ENCODE measurements around the gene NUCKS1. TPM values are rescaled to one million over a fixed set of nuclear protein-coding genes. Genes with fewer than 3 reads are reported as not detected.
A peak's percentile ranks its signal among the peaks of the same experiment; 100 is the strongest.

The NUCKS1 gene
- total RNA-seq, 1 experiment from 2014 or later = 401 TPM

GRCh38 chr1:205664399-205665017, 85.5 kb downstream of the NUCKS1 start:
- H3K9me3 Mint-ChIP-seq = no peaks in the 10 kb centered on the region
- CTCF ChIA-PET = interaction anchor here (1.8 to 19.1 kb wide), 2 partner anchors 46 to 73 kb away, joined by 5 to 468 read pairs; no protein-coding TSS in a partner anchor
- no peak for DNase-seq (ENCODE audit: low spot score)
- H3K27ac Mint-ChIP-seq = peak overlapping the region; percentile 60; the same call in 1 of the 2 replicates
- no peaks in the 10 kb centered on the region for H3K27me3 Mint-ChIP-seq (ENCODE audit: low read depth)
- peaks cover 4% of the 10 kb centered on the region; the same call in 1 of the 2 replicates for H3K36me3 Mint-ChIP-seq
- peaks cover 58% of the 10 kb centered on the region for H3K4me1 Mint-ChIP-seq
- TF ChIP-seq NR3C1 (CRISPR knock-in tag; conservative IDR thresholded peaks at IDR 0.05; ENCODE audit: low read depth) (no peak), ESRRA (CRISPR knock-in tag; IDR thresholded peaks at IDR 0.05; ENCODE audit: borderline replicate concordance) (no peak), AR (CRISPR knock-in tag; IDR thresholded peaks at IDR 0.05) (no peak), MYBL2 (CRISPR knock-in tag; IDR thresholded peaks at IDR 0.05) (no peak), TCF7 (CRISPR knock-in tag; IDR thresholded peaks at IDR 0.05; ENCODE audit: low read depth) (no peak)
- TF ChIP-seq, protein P1, sequence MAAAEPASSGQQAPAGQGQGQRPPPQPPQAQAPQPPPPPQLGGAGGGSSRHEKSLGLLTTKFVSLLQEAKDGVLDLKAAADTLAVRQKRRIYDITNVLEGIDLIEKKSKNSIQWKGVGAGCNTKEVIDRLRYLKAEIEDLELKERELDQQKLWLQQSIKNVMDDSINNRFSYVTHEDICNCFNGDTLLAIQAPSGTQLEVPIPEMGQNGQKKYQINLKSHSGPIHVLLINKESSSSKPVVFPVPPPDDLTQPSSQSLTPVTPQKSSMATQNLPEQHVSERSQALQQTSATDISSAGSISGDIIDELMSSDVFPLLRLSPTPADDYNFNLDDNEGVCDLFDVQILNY (CRISPR knock-in tag; IDR thresholded peaks at IDR 0.05) = no peak
- no peak overlapping the region for H3K4me3 Mint-ChIP-seq
- POLR2A ChIA-PET = no interaction called here
- ATAC-seq = no peak

- no peaks in the 10 kb centered on the region for H3K27me3 Mint-ChIP-seq (ENCODE audit: low read depth)
- no peaks in the 10 kb centered on the region for H3K9me3 Mint-ChIP-seq
- POLR2A ChIA-PET = no interaction called here
- no peak for ATAC-seq
- H3K4me3 Mint-ChIP-seq = no peak overlapping the region
- H3K4me1 Mint-ChIP-seq = peaks cover 51% of the 10 kb centered on the region
- DNase-seq (ENCODE audit: low spot score) = no peak
- H3K36me3 Mint-ChIP-seq = peaks cover 4% of the 10 kb centered on the region; the same call in 1 of the 2 replicates
- TF ChIP-seq, protein P2, sequence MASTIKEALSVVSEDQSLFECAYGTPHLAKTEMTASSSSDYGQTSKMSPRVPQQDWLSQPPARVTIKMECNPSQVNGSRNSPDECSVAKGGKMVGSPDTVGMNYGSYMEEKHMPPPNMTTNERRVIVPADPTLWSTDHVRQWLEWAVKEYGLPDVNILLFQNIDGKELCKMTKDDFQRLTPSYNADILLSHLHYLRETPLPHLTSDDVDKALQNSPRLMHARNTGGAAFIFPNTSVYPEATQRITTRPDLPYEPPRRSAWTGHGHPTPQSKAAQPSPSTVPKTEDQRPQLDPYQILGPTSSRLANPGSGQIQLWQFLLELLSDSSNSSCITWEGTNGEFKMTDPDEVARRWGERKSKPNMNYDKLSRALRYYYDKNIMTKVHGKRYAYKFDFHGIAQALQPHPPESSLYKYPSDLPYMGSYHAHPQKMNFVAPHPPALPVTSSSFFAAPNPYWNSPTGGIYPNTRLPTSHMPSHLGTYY (CRISPR knock-in tag; IDR thresholded peaks at IDR 0.05) = no peak
- TF ChIP-seq ZNF317 (CRISPR knock-in tag; IDR thresholded peaks at IDR 0.05; ENCODE audit: borderline replicate concordance, low read depth) (no peak), SMAD4 (CRISPR knock-in tag; IDR thresholded peaks at IDR 0.05) (no peak), CBFB (CRISPR knock-in tag; IDR thresholded peaks at IDR 0.05; ENCODE audit: low read depth) (no peak), ZNF232 (CRISPR knock-in tag; IDR thresholded peaks at IDR 0.05) (no peak), ZNF532 (CRISPR knock-in tag; IDR thresholded peaks at IDR 0.05; ENCODE audit: borderline replicate concordance) (no peak), JUN (CRISPR knock-in tag; IDR thresholded peaks at IDR 0.05) (no peak), JAZF1 (CRISPR knock-in tag; IDR thresholded peaks at IDR 0.05) (no peak), SMAD3 (CRISPR knock-in tag; IDR thresholded peaks at IDR 0.05; ENCODE audit: borderline replicate concordance) (no peak)
- TF ChIP-seq, protein P3, sequence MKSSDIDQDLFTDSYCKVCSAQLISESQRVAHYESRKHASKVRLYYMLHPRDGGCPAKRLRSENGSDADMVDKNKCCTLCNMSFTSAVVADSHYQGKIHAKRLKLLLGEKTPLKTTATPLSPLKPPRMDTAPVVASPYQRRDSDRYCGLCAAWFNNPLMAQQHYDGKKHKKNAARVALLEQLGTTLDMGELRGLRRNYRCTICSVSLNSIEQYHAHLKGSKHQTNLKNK (CRISPR knock-in tag; IDR thresholded peaks at IDR 0.05) = no peak
- CTCF ChIA-PET = interaction anchor here (10.2 to 19.1 kb wide), 2 partner anchors 47 to 70 kb away, joined by 265 to 468 read pairs; no protein-coding TSS in a partner anchor
- no peak overlapping the region for H3K27ac Mint-ChIP-seq
These were observed 86.6 kb downstream of the NUCKS1 start for GRCh38 chr1:205663286-205663936.
